OCI-LY7 (cell line): ENCODE data around the gene ELP1. TPM values are rescaled to one million over a fixed set of nuclear protein-coding genes. Genes with fewer than 3 reads are reported as not detected.

Experiments used
- BruUV-seq: library from RNA; stranded (reverse); fragments of 400-500 nt; replicated peaks from 2 replicates; lab custom pipeline; 2021; lab: Mats Ljungman, UMichigan
- CTCF ChIA-PET: fragments of 300-600 bp; sonication (Branson Sonifier 250); formaldehyde crosslinking; loops from one replicate; lab custom pipeline; 2022; ENCODE audit warnings: antibody characterized with exemption; ENCODE audit not compliant: unreplicated experiment; lab: Charles Lee
- POLR2A ChIA-PET: fragments of 300-600 bp; sonication (Branson Sonifier 250); formaldehyde crosslinking; loops from one replicate; lab custom pipeline; 2022; ENCODE audit warnings: antibody characterized with exemption; lab: Charles Lee
- DNase-seq: peaks from one replicate; pipeline ENCODE4 v3.0.0-alpha.2; 2015; ENCODE audit warnings: low spot score
- H2AFZ ChIP-seq: fragments of 200-600 bp; sonication (generic), shearing (Covaris generic); 2 replicates; pipeline ENCODE4 v1.6.1; 2014; ENCODE audit warnings: mild to moderate bottlenecking, antibody characterized with exemption, low read length, moderate library complexity
- H3K27ac ChIP-seq: fragments of 200-600 bp; sonication (generic); 2 replicates; pipeline ENCODE4 v1.5.1; 2014; ENCODE audit warnings: mixed run types, low read depth, mild to moderate bottlenecking, moderate library complexity, low read length, inconsistent platforms; ENCODE audit not compliant: poor library complexity, severe bottlenecking
- H3K36me3 ChIP-seq: fragments of 200-600 bp; sonication (generic); 2 replicates; pipeline ENCODE4 v1.6.1; 2014; ENCODE audit warnings: mild to moderate bottlenecking, antibody characterized with exemption, low read length, moderate library complexity, mixed read lengths; ENCODE audit not compliant: insufficient read depth
- H3K4me1 ChIP-seq: fragments of 200-600 bp; sonication (generic); 2 replicates; pipeline ENCODE4 v1.5.1; 2014; ENCODE audit warnings: mild to moderate bottlenecking, low read length; ENCODE audit not compliant: insufficient read depth, poor library complexity, severe bottlenecking
- H3K4me2 ChIP-seq: fragments of 200-600 bp; sonication (generic); 2 replicates; pipeline ENCODE4 v1.6.1; 2014; ENCODE audit warnings: mild to moderate bottlenecking, low read length
- H3K4me3 ChIP-seq: fragments of 200-600 bp; sonication (generic); 2 replicates; pipeline ENCODE4 v1.5.1; 2014; ENCODE audit warnings: mild to moderate bottlenecking, low read depth, low read length; ENCODE audit not compliant: poor library complexity, severe bottlenecking
- H3K79me2 ChIP-seq: fragments of 200-600 bp; sonication (generic); 2 replicates; pipeline ENCODE4 v1.6.1; 2016; ENCODE audit warnings: low read depth, mild to moderate bottlenecking, low read length, moderate library complexity, mixed read lengths; ENCODE audit not compliant: insufficient read depth
- H3K9me2 ChIP-seq: fragments of 200-600 bp; sonication (generic); 2 replicates; pipeline ENCODE4 v1.6.1; 2016; ENCODE audit warnings: mild to moderate bottlenecking, low read length, mixed read lengths; ENCODE audit not compliant: insufficient read depth
- H3K9me3 ChIP-seq: fragments of 200-600 bp; sonication (generic); 2 replicates; pipeline ENCODE4 v1.6.1; 2014; ENCODE audit warnings: mild to moderate bottlenecking, mixed run types, low read length, mixed read lengths
- H4K20me1 ChIP-seq: fragments of 200-600 bp; sonication (generic); 2 replicates; pipeline ENCODE4 v1.6.1; 2014; ENCODE audit warnings: mild to moderate bottlenecking, antibody characterized with exemption, low read length, moderate library complexity, mixed read lengths; ENCODE audit not compliant: insufficient read depth
- EZH2phosphoT487 ChIP-seq: fragments of 200-600 bp; sonication (generic); IDR thresholded peaks from 2 replicates; pipeline ENCODE4 v1.6.1; 2018; ENCODE audit warnings: low read depth, borderline replicate concordance, mild to moderate bottlenecking, mixed run types, antibody characterized with exemption, low read length, moderate library complexity, mixed read lengths
- intact Hi-C: fragments of 100-400 bp; cut with micrococcal nuclease; formaldehyde crosslinking; loops from one replicate; pipeline ENCODE4 v1.10.0; 2022; ENCODE audit not compliant: unreplicated experiment
- total RNA-seq, 2 experiments: library from RNA; depleted of rRNA in 1 of 2; stranded (reverse); fragments of >200 nt in 1 of 2; shearing (Covaris generic) in 1 of 2; gene quantifications; 2 replicates each; pipeline ENCODE4 v1.2.3, GENCODE V29; 2014 to 2022
- TF ChIP-seq, protein P1 (sequence below): fragments of 200-600 bp; sonication (generic); conservative IDR thresholded peaks from 2 replicates; pipeline ENCODE4 v1.5.1; 2014; ENCODE audit warnings: mild to moderate bottlenecking, antibody characterized with exemption, low read length, moderate library complexity, mixed read lengths

Gene ELP1
- total RNA-seq, 2 experiments from 2014 or later, result 33.3 to 42.0 TPM

- Histone ChIP-seq H3K79me2 (no peaks in the 10 kb centered on the region), H4K20me1 (peaks cover 4% of the 10 kb centered on the region; the same call in 1 of the 2 replicates), H3K36me3 (no peaks in the 10 kb centered on the region), H3K9me3 (no peaks in the 10 kb centered on the region), H3K4me3 (no peak overlapping the region), H3K4me2 (no peak overlapping the region), H3K27ac (no peak overlapping the region), H3K4me1 (peaks cover 3% of the 10 kb centered on the region), H2AFZ (no peak overlapping the region), H3K9me2 (no peaks in the 10 kb centered on the region)
- no peak for DNase-seq
- ChIA-PET POLR2A (no interaction called here), CTCF (no interaction called here)
- no TSS peak for BruUV-seq
- intact Hi-C loops, result no loop called here
- TF ChIP-seq, protein P1, sequence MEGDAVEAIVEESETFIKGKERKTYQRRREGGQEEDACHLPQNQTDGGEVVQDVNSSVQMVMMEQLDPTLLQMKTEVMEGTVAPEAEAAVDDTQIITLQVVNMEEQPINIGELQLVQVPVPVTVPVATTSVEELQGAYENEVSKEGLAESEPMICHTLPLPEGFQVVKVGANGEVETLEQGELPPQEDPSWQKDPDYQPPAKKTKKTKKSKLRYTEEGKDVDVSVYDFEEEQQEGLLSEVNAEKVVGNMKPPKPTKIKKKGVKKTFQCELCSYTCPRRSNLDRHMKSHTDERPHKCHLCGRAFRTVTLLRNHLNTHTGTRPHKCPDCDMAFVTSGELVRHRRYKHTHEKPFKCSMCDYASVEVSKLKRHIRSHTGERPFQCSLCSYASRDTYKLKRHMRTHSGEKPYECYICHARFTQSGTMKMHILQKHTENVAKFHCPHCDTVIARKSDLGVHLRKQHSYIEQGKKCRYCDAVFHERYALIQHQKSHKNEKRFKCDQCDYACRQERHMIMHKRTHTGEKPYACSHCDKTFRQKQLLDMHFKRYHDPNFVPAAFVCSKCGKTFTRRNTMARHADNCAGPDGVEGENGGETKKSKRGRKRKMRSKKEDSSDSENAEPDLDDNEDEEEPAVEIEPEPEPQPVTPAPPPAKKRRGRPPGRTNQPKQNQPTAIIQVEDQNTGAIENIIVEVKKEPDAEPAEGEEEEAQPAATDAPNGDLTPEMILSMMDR, result no peak
- no peak for TF ChIP-seq EZH2phosphoT487
These were observed 22.7 kb upstream of the ELP1 start for GRCh38 chr9:108956631-108957026.

DNA sequence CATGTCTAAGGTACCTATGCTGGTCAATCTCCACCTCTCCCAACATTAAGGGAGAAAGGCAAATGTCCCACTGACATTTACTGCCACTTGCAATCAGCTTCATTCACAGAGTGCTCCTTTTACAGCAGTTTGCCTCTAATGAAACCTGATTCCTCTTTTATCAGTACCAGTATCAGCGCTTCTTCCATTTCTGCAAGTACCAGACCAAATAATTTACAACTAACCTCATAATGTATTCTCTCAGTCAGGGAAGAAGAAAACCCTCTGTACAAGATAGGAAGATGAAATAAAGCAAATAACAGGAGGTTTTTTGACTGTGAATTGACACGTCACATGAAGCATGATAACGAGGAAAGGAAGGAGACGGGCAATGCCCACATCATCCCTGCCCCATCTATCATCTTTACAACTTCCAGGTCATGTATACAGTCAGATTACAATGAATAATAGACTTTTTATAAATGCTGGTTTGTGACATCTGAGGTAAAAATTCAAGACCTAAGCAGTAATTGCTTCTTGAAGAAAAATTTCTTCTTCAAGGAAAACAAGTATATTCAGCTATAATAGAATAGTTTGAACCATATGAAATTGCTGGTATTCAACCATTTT is 22.2 kb upstream of the ELP1 start:
- ChIA-PET CTCF (no interaction called here), POLR2A (interaction anchor here (0.7 kb wide), 1 partner anchor 78 kb away, joined by 3 read pairs; no protein-coding TSS in a partner anchor)
- TF ChIP-seq, protein P1, result no peak
- no peak for TF ChIP-seq EZH2phosphoT487
- no peaks in the 10 kb centered on the region for H3K79me2 ChIP-seq
- no peaks in the 10 kb centered on the region for H3K9me2 ChIP-seq
- H3K27ac ChIP-seq, result no peak overlapping the region
- peaks cover 3% of the 10 kb centered on the region for H3K4me1 ChIP-seq
- no peak for DNase-seq
- no peaks in the 10 kb centered on the region for H3K36me3 ChIP-seq
- H3K4me3 ChIP-seq, result no peak overlapping the region
- no peak overlapping the region for H3K4me2 ChIP-seq
- BruUV-seq, result no TSS peak
- H3K9me3 ChIP-seq, result no peaks in the 10 kb centered on the region
- H4K20me1 ChIP-seq, result peaks cover 4% of the 10 kb centered on the region; the same call in 1 of the 2 replicates
- H2AFZ ChIP-seq, result no peak overlapping the region
- intact Hi-C loops, result no loop called here

DNA sequence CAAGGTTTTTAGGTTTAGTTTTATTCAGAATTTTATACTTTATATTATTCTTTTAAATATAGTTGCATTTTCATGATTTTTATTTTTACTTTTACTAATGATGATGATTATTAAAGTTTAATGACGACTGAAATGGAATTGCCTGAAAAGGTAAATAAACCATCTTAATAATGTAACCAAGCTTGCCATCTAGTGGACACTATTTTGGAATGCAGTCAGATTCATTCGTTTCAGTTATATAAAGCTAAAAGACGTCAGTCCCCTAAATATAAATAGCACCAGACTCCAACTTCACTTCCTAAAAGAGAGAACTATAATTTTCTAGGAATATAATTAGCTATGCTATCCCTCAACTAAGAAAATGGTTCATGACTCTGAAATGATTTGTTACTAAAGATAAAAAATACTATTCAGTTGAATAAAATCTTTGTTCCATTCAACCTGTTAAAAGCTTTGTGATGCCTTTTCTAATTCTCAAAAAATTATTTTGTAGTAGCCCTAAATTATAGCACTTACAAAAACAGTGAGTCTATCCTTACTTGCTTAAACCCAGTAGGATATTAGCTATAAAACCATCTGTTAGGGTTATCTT is 20.2 kb upstream of the ELP1 start:
- peak; percentile 55 for DNase-seq
- ChIA-PET POLR2A (interaction anchor here (0.6 to 1.3 kb wide), 4 partner anchors 10 to 566 kb away, joined by 3 to 4 read pairs (median 3); no protein-coding TSS in a partner anchor), CTCF (no interaction called here)
- Histone ChIP-seq H3K36me3 (no peaks in the 10 kb centered on the region), H3K4me2 (no peak overlapping the region), H3K27ac (no peak overlapping the region), H3K9me3 (no peaks in the 10 kb centered on the region), H3K4me3 (no peak overlapping the region), H3K9me2 (no peaks in the 10 kb centered on the region), H3K4me1 (peaks cover 3% of the 10 kb centered on the region), H2AFZ (no peak overlapping the region), H3K79me2 (no peaks in the 10 kb centered on the region), H4K20me1 (peaks cover 4% of the 10 kb centered on the region; the same call in 1 of the 2 replicates)
- intact Hi-C loops, result no loop called here
- TF ChIP-seq, protein P1, result peak; percentile 88
- TF ChIP-seq EZH2phosphoT487, result no peak
- BruUV-seq, result no TSS peak
